GM18507 (cell line): ENCODE data around the gene KRT26.
A peak's percentile ranks its signal among the peaks of the same experiment; 100 is the strongest.

ENCODE experiments used
- DNase-seq: peaks from one replicate; pipeline ENCODE4 v3.0.0; 2011; ENCODE audit warnings: low read depth; ENCODE audit not compliant: insufficient read length; ENCODE audit errors: extremely low spot score
- FAIRE-seq: peaks from 2 replicates; lab custom pipeline; 2011; peaks lifted over from hg19 to GRCh38; lab: Jason Lieb, UNC

The KRT26 gene

DNA sequence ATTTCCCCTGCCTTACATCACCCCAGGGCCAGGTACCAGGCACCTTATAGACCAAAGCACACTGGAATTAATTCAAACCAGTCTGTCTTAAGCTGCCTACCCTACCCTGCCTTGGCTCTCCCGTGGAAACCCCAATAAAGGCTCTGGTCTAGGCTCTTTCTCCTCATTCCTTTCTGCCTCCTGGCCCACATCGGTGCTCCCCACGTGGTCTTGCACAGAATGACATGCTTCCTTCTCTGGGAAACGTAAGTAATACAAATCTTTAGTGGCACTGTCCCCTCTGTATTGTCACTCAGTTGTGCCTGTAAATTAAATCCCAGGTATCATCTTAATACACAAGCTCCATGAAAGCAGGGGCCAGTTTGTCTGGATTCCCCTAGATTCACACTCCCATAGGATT, 33.4 kb downstream of the KRT26 start:
- FAIRE-seq (no peak), DNase-seq (no peak)

DNA sequence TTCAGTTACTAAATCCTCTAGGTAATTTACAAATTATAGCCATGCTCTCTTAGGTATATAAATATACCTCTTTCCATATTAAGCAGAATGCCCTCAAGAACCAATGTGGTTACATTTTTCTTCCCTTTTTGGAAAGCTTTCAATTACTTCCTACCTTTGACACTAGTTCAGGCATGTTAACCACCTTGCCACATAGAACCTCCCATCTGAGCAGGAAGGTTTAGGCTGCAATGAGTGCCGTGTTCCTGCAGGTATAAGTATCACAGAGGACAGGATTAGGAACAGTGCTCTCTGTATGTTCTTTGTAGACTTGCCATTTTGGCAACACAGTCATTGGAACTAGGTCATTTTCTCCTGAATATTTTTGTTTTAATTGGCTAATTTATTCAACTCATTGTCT, 37.0 kb downstream of the KRT26 start:
- no peak for FAIRE-seq
- no peak for DNase-seq

DNA sequence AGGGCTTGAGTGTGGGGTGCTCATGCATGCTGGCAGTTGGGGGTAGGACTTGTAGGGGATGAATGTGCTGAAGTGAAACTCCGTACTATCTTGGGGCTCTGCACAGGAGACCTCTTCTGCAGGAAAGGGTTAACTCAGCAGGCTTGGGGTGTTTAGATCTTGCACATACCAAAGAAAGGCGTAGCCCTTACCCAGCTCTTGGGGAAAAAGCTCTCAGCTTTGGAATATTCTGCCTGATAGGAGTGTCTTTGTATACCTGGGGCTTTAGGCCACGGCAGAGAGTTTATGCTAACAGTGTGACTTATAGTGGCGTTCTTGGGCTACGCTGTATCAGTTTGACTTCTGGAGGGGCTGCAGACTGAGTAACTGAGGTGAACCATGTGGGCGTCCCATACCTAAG, 38.0 kb downstream of the KRT26 start:
- DNase-seq (no peak), FAIRE-seq (no peak)

DNA sequence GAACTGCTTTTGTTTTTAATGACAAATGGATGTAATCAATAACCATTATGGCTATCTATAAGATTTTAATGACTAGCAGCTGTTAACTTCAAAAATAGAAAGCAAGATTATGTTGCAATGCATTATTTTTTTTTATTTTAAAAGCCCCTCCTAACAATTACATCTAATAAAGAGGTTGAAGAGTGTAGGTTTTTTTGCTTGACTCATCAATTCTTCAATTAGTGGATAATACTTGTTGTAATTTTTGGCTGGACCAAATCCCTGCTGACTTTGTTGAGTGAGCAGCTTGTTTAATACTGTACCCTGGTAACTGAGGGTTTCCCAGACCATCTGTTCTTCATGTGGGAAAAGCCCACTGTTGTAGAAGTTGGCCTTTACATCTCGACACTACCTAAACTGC, 41.0 kb downstream of the KRT26 start:
- FAIRE-seq, result no peak
- DNase-seq, result no peak

DNA sequence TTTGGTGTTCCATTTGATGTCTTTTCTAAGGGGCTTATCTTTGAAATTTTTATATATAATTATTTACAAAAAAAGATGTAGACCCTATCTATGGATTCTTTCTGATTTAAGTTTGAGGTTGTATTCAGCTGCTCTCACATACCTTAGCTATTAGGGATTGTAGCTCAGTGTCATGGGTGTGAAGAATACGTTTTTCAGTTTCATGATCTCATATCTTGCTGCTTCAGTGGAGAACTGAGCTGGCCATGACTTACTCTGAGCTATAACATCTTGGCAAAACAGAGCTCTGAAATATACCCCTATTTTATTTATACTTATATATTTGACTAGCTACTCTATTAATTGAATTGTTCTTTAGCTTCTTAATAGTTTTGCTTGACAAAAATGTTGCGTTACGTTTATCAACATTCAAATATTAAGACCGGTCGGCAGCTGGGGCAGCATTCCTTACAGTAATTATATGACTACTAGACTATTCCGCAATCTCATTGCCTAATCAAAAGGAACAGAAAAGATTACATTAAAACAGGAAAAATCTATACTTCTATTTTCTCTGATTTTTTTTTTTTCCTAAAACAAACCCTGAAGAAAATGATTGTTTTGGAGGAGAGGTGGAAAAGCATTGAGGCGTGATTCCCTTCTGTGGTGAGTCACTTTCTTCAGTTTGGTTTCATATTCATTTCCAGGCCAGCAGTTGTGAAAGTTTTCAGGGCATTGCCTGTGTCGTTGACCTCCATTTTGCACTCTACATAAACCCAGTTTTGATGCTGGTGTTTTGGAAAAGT, 44.4 kb downstream of the KRT26 start:
- FAIRE-seq (peak; percentile 82), DNase-seq (peak; percentile 17)

DNA sequence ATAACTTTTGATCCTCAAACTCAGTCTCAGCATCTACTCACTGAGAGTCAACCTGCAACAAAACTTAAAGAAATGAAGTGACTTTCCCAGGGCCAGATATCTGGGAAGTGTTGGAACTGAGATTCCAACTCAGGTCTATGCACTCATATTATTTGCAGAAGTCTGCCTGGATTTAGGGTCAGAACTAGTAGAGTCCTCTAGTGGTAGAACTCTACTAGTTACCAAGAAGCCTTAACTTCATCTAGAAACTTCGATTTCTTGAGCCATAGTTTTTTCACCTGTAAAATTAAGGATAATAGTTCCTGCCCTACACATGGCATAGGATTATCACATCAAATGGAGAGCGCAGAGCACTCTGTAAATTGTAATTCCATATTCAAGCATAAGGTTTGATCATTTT, 45.1 kb downstream of the KRT26 start:
- FAIRE-seq, result no peak

DNA sequence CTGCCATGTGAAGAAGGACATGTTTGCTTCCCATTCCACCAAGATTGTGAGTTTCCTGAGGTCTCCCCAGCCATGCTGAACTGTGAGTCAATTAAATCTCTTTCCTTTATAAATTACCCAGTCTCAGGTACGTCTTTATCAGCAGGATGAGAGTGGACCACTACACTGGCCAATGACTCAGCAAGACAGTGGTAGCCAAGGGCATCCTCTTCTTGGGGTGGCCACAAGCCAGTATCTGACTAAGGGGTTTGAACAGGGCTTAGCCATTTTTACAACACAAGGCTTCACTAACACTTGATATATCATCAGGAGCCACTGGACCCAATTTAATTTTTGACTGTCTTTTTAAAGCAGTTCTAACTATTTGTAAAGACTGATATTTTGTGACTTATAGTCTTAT, 47.3 kb downstream of the KRT26 start:
- DNase-seq, result no peak
- FAIRE-seq, result no peak

More for the DNA sequence above, 45.1 kb downstream of the KRT26 start:
- no peak for DNase-seq

DNA sequence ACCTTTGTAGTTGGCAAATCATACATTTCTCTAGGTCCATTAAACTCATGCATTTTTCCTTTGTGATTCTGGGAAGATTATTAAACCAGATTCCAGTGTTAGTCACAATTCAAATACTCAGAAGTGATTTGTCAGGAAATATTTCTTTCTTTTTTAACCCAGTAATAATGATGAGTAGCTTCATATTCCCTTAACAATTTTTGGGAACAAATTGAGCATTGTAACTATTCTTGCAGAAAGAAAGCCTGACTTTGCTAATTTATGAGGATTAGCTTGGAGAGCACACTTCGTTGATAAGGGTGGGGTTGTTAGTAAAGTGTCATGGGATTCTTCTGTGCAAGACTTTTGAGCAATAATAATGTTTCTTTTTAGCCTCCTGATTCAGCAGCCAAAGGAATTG, 49.8 kb downstream of the KRT26 start:
- DNase-seq (no peak), FAIRE-seq (no peak)

DNA sequence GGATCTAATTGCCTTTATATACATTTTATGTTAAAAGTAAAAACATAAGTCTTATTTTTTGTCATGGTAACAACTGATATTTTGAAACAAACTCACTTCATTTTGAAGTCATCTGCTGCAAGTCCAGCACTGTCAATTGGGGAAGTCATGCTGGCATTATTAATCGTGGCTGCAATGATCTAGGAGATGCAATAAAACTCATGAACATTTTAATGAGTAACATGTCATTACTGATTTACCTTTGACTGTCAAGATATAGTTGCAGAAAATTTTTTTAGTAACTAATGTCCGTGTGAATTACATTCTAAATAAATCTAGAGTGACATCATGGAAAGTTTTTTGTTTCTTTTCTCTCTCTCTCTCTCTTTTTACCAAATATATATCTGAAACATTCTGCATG, 51.1 kb downstream of the KRT26 start:
- DNase-seq (no peak), FAIRE-seq (no peak)

DNA sequence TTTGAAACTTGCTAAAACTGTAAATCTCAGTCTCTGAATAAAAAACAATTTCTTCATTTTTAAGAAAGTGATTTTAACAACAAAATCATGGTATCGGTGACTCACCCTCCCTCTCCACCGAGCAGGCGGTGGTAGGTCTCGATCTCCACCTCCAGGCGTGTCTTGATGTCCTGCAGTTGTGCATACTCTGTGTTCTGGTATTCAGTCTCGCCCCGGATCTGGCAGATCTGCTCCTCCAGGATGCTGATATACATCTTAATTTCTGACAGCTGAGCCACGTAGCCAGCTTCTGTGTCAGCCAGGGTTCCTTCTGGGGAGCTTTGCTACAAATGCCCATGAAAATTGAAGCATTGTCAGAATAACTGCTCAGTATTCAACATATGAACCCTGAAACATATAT, 53.1 kb downstream of the KRT26 start:
- FAIRE-seq (no peak), DNase-seq (no peak)

DNA sequence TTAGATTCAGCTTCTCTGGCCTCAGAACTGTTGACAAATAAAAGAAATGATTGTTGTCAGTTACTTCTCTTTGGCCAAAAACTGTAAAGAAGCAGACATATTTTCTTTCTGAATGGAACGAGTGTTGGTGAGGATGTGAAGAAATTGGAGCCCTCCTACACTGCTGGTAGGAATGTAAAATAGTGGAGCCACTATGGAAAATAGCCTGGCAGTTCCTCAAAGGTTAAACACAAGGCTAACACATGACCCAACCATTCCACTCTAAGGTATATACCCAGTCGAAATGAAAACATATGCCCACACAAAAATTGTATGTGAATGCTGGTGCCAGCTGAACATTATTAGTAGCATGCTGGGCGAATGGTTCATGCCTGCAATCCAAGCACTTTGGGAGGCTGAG, 54.2 kb downstream of the KRT26 start:
- DNase-seq, result no peak
- no peak for FAIRE-seq
